ENCODE data around the gene CCL5.

The CCL5 gene

DNA sequence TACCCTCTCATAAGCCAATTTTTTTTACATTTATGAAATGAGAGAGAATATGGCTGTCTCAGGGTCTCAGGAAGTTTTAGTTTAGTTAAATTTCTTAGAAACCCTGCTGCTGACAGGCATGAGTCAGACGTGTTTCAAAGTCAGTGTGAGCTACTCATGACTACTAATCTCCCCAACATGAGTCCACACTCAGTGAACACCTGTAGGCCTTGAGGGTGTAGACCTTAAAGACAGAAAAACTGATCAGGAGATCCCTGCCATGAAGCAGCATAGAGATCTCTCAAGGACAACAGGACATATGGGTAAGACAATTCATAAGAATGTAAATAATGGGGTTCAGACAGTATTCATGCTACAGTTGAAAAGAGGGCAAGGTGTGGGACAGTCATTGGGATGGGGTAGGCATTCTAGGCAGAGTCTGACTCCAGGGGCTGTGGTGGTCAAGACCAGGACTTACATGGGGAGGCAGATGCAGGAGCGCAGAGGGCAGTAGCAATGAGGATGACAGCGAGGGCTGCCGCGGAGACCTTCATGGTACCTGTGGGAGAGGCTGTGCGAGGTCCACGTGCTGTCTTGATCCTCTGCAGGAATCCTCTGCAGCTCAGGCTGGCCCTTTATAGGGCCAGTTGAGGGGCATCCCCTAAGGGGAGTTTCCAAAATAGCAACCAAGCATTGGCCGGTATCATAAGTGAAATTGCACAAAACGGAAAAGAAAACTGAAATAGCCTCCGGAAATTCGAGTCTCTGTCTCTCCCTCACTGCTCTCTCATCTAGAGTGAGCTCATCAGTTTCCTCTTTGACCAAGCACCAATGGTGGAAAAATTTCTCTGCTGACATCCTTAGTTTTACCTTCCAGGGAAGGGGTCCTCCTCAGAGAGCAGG lies at the start of gene CCL5:
Gene CCL5 (minus strand): TSS at position 588 of the 882 bp plus-strand sequence.
- no peak for DNase-seq (ENCODE audit: low read depth in 2 of 2)

GRCh38 chr17:35927714-35928113 lies 47.6 kb upstream of the CCL5 start:
- no peak for DNase-seq (ENCODE audit: low read depth in 2 of 2)

GRCh38 chr17:35923609-35924114 lies 43.5 kb upstream of the CCL5 start:
- DNase-seq (ENCODE audit: low read depth in 2 of 2): no peak

GRCh38 chr17:35920229-35920628 lies 40.1 kb upstream of the CCL5 start:
- DNase-seq (ENCODE audit: low read depth in 2 of 2): no peak

DNA sequence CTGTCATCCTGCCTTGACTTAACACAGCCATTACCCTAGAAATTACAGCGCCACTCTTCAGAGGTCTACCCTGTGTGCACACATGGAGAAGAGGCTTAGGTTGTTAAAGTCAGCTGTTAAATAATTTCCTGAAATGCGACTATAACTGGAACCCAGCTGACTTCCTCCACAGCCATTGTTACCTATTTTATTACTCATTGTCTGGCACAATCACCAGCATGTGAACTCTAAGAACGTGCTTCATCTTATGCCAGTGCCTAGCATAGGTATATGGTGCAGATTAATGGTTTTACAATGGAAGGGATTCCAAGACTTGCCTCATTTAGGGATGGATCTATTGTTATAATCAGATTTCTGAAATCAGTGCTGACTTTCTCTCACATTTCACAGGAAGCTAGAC lies 38.5 kb upstream of the CCL5 start:
- no peak for DNase-seq (ENCODE audit: low read depth in 2 of 2)

DNA sequence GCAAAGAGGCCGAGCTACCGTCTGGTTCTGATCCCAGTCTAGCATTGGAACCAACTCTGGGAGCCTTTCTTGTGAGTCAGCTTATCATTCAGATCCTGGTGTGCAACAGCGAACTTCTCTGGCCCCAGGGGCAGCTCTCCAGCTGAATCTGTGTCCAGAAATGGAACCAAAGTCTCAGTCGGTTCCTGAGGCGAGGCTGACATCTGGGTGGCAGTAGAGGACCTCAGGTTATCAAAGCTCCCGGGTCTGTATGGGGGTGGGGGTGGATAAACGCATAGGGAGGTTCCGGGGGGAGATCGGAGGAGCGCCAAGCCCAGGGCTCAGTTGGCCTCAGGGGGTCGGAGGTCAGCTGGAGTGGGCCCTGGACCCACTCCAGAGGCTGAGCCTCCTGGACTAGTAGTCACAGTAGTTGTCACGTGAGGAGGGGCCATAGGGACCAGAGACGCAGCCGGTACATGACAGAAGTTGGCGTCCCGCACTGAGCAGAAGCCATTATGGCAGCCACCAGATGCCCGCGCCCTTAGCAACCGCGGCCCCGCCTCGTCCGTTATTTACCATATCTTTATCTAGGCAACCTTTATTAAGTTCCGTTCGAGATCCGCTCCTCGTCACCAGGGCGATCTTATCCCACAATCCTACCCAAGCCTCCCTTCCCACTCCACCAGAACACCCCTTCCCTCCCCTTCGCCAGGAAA lies 37.5 kb upstream of the CCL5 start:
- no peak for DNase-seq (ENCODE audit: low read depth in 2 of 2)

DNA sequence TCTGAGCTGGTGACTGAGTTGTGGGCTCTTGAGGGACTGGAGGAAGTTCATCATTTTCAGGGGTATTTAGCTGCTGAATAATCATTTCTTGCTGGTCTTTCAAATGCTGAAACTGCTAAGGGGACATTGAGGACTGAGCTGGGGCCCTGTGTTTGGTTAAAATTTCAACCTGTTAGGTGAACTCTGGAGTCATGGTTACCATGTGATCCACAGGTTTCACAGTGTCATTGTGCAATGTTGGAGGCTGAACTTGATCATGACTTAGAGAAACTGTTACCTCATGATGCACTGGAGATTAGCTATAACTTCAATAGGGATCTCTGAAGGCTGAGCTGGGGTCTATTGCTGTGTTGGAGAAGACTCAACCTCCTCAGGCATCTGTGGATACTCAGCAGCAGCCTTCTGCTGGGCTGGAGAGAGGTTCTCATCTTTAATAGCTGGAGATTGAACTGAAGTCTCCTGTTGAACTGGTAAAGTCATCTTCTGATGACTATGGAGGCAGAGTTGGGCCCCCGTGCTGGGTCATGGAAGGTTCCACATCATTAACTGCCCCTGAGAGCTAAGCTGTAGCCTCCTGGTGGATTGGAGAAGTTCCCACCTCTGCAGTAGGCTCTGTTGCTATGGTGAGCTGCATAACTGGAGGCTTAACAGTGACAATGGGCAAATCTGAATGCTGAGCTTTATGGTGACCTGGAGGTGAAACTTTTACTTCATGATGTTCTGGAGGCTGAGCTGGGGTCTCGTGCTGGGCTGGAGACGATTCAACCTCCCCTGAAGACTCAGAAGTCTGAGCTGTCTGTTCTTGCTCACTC lies 35.2 kb upstream of the CCL5 start:
- DNase-seq (ENCODE audit: low read depth in 2 of 2): no peak

DNA sequence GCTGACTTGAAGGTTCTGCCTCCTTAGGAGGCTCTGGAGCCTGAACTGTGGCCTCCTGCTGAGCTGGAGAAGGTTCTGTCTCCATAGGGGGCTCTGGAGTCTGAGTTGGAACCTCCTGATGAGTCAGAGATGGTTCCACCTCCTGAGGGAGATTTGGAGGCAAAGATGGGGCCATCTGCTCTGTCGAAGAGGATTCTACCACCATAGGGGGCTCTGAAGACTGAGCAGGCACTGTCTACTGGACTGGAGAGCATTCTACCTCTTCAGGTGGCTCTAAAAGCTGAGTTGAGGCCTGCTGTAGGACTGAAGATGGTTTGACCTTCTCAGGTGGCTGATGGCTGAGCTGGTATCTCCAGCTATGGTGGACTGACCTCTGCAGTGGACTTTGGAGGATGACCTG lies 34.2 kb upstream of the CCL5 start:
- no peak for DNase-seq (ENCODE audit: low read depth in 2 of 2)

- no peak for DNase-seq (ENCODE audit: low read depth in 2 of 2)
These were observed 33.4 kb upstream of the CCL5 start for GRCh38 chr17:35913609-35914008.

DNA sequence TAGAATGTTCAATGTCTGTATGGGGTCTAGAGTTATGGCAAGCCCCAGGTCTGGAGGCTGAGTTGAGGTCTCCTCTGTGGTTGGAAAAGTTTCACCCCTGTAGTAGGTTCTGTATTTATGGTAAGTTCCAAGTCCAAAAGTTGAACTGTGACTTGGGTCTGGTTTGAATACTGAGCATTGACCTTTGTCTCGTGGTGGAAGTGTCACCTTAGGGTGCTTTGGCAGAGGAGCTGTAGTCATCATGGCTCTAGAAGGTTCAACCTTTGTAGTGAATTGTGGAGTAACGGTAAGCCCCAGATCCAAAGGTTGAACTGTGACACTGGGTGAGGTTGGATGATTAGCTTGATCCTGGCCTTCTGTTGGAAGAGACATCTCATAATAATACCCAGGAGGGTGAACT lies 32.8 kb upstream of the CCL5 start:
- DNase-seq (ENCODE audit: low read depth in 2 of 2): no peak

GRCh38 chr17:35912339-35912912 lies 32.3 kb upstream of the CCL5 start:
- no peak for DNase-seq (ENCODE audit: low read depth in 2 of 2)

DNA sequence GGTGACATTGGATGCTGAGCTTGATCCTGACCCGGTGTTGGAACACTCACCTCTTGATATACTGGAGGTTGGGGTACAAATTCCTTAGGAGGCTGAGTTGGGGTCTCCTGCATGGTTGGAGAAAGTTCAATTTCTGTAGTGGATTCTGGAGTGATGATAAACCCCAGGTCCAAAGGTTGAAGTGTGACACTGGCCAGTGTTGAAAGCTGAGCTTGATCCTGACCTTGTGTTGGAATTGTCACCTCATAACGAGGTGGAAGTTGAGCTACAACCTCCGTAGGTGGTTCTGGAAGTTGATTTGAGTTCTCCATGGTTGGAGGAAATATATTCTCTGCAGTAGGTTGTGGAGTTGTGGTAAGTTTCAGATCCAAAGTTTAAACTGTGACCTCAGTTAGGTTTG lies 29.2 kb upstream of the CCL5 start:
- no peak for DNase-seq (ENCODE audit: low read depth in 2 of 2)

GRCh38 chr17:35907691-35908090 lies 27.5 kb upstream of the CCL5 start:
- no peak for DNase-seq (ENCODE audit: low read depth in 2 of 2)

- DNase-seq (ENCODE audit: low read depth in 2 of 2): no peak
These were observed 26.9 kb upstream of the CCL5 start for GRCh38 chr17:35906926-35907637.

GRCh38 chr17:35906191-35906925 lies 26.2 kb upstream of the CCL5 start:
- no peak for DNase-seq (ENCODE audit: low read depth in 2 of 2)

GRCh38 chr17:35903451-35903850 lies 23.3 kb upstream of the CCL5 start:
- no peak for DNase-seq (ENCODE audit: low read depth in 2 of 2)

DNA sequence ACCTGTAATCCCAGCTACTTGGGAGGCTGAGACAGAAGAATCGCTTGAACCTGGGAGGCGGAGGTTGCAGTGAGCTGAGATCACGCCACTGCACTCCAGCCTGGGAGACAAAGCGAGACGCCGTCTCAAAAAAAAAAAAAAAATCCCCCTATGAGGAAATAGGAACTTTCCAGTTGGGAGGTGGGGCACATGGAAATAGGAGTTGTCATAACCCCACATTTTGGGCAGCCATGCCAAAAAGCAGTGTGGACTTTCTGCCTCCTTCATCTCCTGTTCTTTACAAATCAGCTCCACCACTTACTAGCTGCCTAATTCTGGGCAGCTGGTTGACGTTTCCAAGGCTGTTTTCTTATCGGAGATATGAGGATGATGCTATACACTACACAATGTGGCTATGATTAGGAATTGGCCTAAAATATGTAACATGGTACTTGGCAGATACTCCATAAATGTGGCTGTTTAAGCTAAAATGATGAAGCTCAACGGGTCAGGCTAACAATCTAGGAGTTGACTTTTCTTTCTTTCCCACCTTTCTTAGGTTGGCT lies 21.5 kb upstream of the CCL5 start:
- DNase-seq (ENCODE audit: low read depth in 2 of 2): no peak

GRCh38 chr17:35900708-35901480 lies 20.7 kb upstream of the CCL5 start:
- no peak for DNase-seq (ENCODE audit: low read depth in 2 of 2)

- no peak for DNase-seq (ENCODE audit: low read depth in 2 of 2)
These were observed 20.1 kb upstream of the CCL5 start for GRCh38 chr17:35900280-35900679.
